Coronary artery (tissue), 2 donors: ENCODE data around the gene MEGF11.
"Not testable (repeated sequence)": the region's sequence is repeated elsewhere in the genome, so short reads cannot be mapped to it uniquely, and the experiment has no call there.

Experiments
- DNase-seq: peaks from one replicate; pipeline ENCODE4 v3.0.0-alpha.2; 2017; ENCODE audit warnings: low spot score
- H3K27ac ChIP-seq, 2 donors: fragments of 200-600 bp; sonication (generic); one replicate each; pipeline ENCODE4 v1.5.1; 2016 to 2019
- H3K4me3 ChIP-seq: fragments of 200-600 bp; sonication (generic); 2 replicates; pipeline ENCODE4 v1.5.1; 2016; ENCODE audit warnings: mild to moderate bottlenecking, moderate library complexity
- CTCF ChIP-seq: fragments of 200-600 bp; sonication (generic); IDR thresholded peaks from one replicate; pipeline ENCODE4 v1.5.1; 2019; ENCODE audit warnings: antibody characterized with exemption

The MEGF11 gene

DNA sequence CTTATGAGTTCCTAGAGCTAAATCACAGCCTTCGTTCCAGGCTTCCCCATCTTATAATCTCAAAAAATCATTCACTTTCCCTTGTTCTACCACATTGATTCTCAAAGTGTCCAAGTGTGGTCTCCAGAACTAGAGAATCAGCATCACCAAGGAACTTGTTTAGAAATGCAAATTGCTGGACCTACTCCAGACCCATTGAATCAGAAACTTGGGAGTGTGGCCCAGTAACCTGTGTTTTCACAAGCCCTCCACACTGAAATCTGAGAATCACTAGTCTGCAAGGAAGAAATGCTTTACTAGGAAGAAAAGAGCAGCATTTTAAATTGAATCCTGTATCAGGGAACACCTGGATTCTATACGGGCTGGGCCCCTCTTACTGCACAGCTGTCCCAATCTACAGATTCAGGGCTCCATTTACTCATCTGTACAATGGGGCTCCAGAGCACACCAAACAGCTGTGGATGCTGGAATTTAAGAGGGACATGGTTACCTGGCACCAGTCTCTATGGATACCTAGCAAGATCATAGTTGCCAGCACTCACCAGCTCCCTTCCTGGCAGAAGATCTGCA lies 3.9 kb downstream of the MEGF11 start:
- no peak for DNase-seq
- no peak for TF ChIP-seq CTCF
- no peak overlapping the region for H3K4me3 ChIP-seq

DNA sequence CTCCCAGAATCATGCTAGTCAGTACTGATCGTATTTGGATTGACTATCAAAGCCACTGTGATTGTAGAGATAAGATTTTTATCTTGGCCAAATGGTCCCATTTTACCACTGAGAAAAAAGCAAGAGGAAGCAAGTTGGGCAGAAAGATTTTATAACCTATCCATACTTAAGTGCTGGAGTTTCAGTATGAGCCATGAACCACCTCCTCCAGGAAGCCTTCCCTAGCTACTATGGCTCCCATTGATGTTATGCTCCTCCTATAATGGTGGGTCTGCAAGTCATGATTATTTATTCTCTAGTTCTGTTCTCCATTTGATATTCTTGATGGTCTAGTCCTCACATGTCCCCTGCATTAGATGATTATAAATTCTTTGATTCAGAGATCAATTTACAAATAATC lies 6.6 kb downstream of the MEGF11 start:
- TF ChIP-seq CTCF = no peak
- no peak for DNase-seq
- H3K27ac ChIP-seq = no peak overlapping the region
- H3K4me3 ChIP-seq = no peak overlapping the region

More for the DNA sequence above, 3.9 kb downstream of the MEGF11 start:
- H3K27ac ChIP-seq = no peak overlapping the region

- not testable (repeated sequence) for H3K27ac ChIP-seq, DNase-seq, H3K4me3 ChIP-seq
Measured at GRCh38 chr15:66245832-66246231, 7.7 kb downstream of the MEGF11 start.

DNA sequence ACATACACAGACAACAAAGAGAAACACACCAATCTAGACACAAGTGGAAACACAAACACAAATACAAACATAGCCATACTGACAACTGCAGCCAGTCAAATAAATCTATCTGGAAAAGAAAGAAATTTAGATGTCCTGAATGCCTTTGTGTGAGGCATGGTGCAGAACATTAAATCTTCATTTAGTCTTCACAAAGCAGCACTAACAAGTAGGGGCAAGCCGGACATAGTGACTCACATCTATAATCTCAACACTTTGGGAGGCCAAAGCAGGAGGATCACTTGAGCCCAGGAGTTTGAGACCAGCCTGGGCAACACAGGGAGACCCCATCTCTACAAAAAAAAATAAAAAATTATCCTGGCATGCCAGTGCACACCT lies 11.7 kb downstream of the MEGF11 start:
- DNase-seq = no peak
- TF ChIP-seq CTCF = no peak

DNA sequence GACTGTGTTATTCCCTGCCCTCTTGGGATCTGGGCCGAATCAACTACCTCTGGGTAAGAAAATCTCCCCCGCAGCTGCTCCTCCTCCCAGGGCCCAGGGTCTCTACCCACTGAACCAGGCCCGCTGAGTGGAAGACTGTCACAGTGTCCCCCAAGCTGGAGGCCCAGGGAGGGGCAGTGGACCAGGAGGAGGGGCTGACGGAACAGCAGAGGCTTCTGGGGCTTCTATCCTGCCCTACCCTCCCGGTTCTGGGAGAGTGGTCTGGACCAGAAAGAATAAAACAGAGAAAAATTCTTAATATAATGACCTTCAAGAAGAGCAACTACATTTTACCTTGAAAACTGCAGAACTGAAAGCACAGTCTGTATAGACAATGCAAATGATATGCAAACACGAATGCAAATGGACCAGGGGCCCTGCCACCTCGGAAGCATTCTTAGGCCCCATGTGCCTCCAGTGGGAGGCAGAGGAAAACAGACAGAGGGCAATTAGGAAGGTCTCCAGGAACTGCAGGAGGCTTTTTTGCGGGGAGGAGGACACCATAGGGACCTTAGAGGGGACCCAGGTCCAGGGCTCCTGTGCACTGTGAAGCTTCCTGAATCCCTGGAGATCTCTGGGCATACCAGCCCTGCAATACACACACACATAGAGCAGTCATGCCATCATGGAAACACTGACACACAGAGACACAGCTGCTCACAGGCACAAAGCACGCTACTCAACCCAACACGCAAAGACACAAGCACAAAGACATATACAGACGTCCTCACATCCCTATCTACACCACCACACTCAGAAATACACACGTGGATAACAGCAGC lies 12.3 kb downstream of the MEGF11 start:
- no peak for TF ChIP-seq CTCF
- Histone ChIP-seq H3K4me3 (no peak overlapping the region), H3K27ac (no peak overlapping the region)
- DNase-seq = no peak

More for the DNA sequence above, 11.7 kb downstream of the MEGF11 start:
- H3K27ac ChIP-seq = no peak overlapping the region
- no peak overlapping the region for H3K4me3 ChIP-seq

GRCh38 chr15:66240240-66240794 lies 13.2 kb downstream of the MEGF11 start:
- DNase-seq = no peak
- Histone ChIP-seq H3K4me3 (no peak overlapping the region), H3K27ac (no peak overlapping the region)
- TF ChIP-seq CTCF = no peak

DNA sequence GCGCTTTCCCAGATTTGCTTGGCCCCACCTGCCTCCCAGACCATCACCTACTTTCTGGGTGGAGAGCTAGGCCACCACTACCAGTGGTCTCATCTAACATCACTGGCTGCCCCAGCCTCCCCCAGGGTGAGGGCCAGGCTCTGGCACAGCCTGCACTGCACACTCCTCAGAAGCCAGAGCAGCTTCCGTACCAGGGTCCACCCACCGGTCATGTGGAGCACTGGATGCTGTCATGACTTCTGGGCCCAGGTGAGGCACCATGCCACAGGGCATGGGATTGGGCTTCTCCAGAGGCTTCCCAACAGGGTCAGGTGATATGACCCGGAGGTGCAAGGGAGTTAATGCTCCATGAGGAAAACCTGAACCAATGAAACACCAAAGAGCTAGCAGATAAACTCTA lies 14.0 kb downstream of the MEGF11 start:
- no peak for DNase-seq
- no peak for TF ChIP-seq CTCF
- no peak overlapping the region for H3K4me3 ChIP-seq
- no peak overlapping the region for H3K27ac ChIP-seq
